Heart left ventricle (tissue), 13 donors: Measurements from ENCODE around the gene MPPED1.

Source experiments
- CTCF ChIP-seq, 12 donors: fragments of 200-600 bp; sonication (generic) in 4 of 12; IDR thresholded peaks; one replicate each; pipeline versions ENCODE4 v1.5.0 to v1.8.0; 2018 to 2022; ENCODE audit warnings: antibody characterized with exemption in 12 of 12, mild to moderate bottlenecking in 5 of 12
- POLR2A ChIP-seq, 2 donors: fragments of 450-650 bp; IDR thresholded peaks; one replicate each; pipeline ENCODE4 v1.6.1; 2017; ENCODE audit warnings: antibody characterized with exemption in 2 of 2, mild to moderate bottlenecking in 2 of 2, moderate library complexity in 2 of 2
- donor health status: ischemic (EF 13 %, LVEDD 7.1; RV severe dilation, severe dysfunction).
- donor health status: DM: no; HTN: yes; CAD: no.
- donor health status: DM: no; HTN: no; CAD: no.
- donor health status: ischemic (EF 25% LVEDD 6.9; RV normal size, moderate dysfunction).
- donor health status: ischemic (EF 25% LVEDD 5.7; RV mildly dilated, moderate dysfunction).
- donor health status: ischemic (EF 35%, LVEDD 5.7; RV mildly dilated, moderate dysfunction).
- donor health status: nonischemic (EF 11% LVEDD 7.7; RV severe dilation, severe dysfunction).
- donor health status: DM: yes; HTN: yes; CAD: no.
- donor health status: PGD.
- donor health status: ischemic (EF 29% LVEDD 5.4; RV normal size, mild dysfunction).
- donor health status: nonischemic (EF 23%, LVEDD 6.1; RV moderate dilation, normal function).

DNA sequence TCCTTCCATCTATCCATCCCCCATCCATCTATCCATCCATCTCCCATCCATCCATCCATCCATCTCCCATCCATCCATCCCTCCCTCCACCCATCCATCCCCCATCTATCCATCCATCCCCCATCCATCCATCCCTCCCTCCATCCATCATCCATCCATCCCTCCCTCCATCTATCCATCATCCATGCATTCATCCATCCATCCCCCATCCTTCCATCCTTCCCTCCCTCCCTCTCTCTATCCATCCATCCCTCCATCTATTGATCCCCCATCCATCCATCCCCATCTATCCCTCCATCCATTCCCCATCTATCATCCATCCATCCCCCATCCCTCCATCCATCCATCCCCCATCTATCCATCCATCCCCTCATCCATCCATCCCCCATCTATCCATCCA, 96.7 kb downstream of the MPPED1 start:
- no peak for TF ChIP-seq CTCF (IDR thresholded peaks at IDR 0.05)
- no peak for TF ChIP-seq POLR2A (IDR thresholded peaks at IDR 0.05)
